ENCODE measurements around the gene ADAMTS8. TPM values are rescaled to one million over a fixed set of nuclear protein-coding genes. Genes with fewer than 3 reads are reported as not detected.

ADAMTS8 gene
- total RNA-seq, 1 experiment from 2014 or later, result 0.15 TPM

GRCh38 chr11:130418210-130418609 lies 10.2 kb downstream of the ADAMTS8 start:
- H3K27me3 ChIP-seq (ENCODE audit: control insufficient read depth, insufficient read depth, low read length), result peaks cover 6% of the 10 kb centered on the region; the same call in 1 of the 2 replicates
- BruUV-seq (replicated peaks), result no TSS peak
- ChIA-PET POLR2A (no interaction called here), CTCF (interaction anchor here (0.6 to 0.7 kb wide), 2 partner anchors 476 to 498 kb away, joined by 3 to 12 read pairs; no protein-coding TSS in a partner anchor)
- H3K9me3 ChIP-seq (ENCODE audit: control insufficient read depth, insufficient read depth, low read depth, low read length), result no peaks in the 10 kb centered on the region
- DNase-seq (ENCODE audit: low read depth, low spot score) (no peak), ATAC-seq (no peak)
- no peak overlapping the region for H3K27ac ChIP-seq (ENCODE audit: low read length)
- in situ Hi-C loops (cut with HindIII; ENCODE audit: low pct_unique_long_range_greater_than_20kb, low sequenced_read_pairs), result no loop called here
- intact Hi-C loops (cut with micrococcal nuclease; ENCODE audit: unreplicated experiment), result no loop called here
- no peak for TF ChIP-seq REST (IDR thresholded peaks at IDR 0.05; ENCODE audit: insufficient read depth in 1 of 2, low read depth in 2 of 2, low read length in 1 of 2)
- no peak for TF ChIP-seq POLR2AphosphoS5 (IDR thresholded peaks at IDR 0.05; ENCODE audit: low read depth, low read length)
- TF ChIP-seq TCF7L2 (IDR thresholded peaks at IDR 0.05; ENCODE audit: low read depth, low read length), result no peak
- TF ChIP-seq SIN3A (IDR thresholded peaks at IDR 0.05; ENCODE audit: borderline replicate concordance, insufficient read depth, low read depth, low read length), result no peak
- TF ChIP-seq CTCF (IDR thresholded peaks at IDR 0.05), result no peak
- H3K4me1 ChIP-seq (ENCODE audit: control insufficient read depth, insufficient read depth, low read length), result no peaks in the 10 kb centered on the region
- H3K4me3 ChIP-seq (ENCODE audit: low read depth in 2 of 2, low read length in 2 of 2), result no peak overlapping the region
- no peaks in the 10 kb centered on the region for H3K36me3 ChIP-seq (ENCODE audit: control insufficient read depth, insufficient read depth, low read length)

- CTCF ChIA-PET, result interaction anchor here (0.9 kb wide), 1 partner anchor 27 kb away, joined by 3 read pairs; no protein-coding TSS in a partner anchor
- ATAC-seq, result no peak
- Histone ChIP-seq H3K4me1 (ENCODE audit: control insufficient read depth, insufficient read depth, low read length) (no peaks in the 10 kb centered on the region), H3K9me3 (ENCODE audit: control insufficient read depth, insufficient read depth, low read depth, low read length) (no peaks in the 10 kb centered on the region), H3K27ac (ENCODE audit: low read length) (no peak overlapping the region), H3K27me3 (ENCODE audit: control insufficient read depth, insufficient read depth, low read length) (0 out of 2 replicates have a peak, but pooled peaks cover 3% of the 10 kb centered on the region), H3K4me3 (ENCODE audit: low read depth in 2 of 2, low read length in 2 of 2) (no peak overlapping the region), H3K36me3 (ENCODE audit: control insufficient read depth, insufficient read depth, low read length) (no peaks in the 10 kb centered on the region)
- in situ Hi-C loops (cut with HindIII; ENCODE audit: low pct_unique_long_range_greater_than_20kb, low sequenced_read_pairs) (no loop called here), intact Hi-C loops (cut with micrococcal nuclease; ENCODE audit: unreplicated experiment) (no loop called here)
- TF ChIP-seq REST (IDR thresholded peaks at IDR 0.05; ENCODE audit: insufficient read depth in 1 of 2, low read depth in 2 of 2, low read length in 1 of 2), result no peak
- no peak for TF ChIP-seq CTCF (IDR thresholded peaks at IDR 0.05)
- TF ChIP-seq POLR2AphosphoS5 (IDR thresholded peaks at IDR 0.05; ENCODE audit: low read depth, low read length), result no peak
- BruUV-seq (replicated peaks), result no TSS peak
- DNase-seq (ENCODE audit: low read depth, low spot score), result no peak
- POLR2A ChIA-PET, result no interaction called here
These were observed 11.5 kb downstream of the ADAMTS8 start for GRCh38 chr11:130416906-130417305.
